Vagina (tissue), 2 donors: Measurements from ENCODE around the gene ST6GAL1. TPM values are rescaled to one million over a fixed set of nuclear protein-coding genes. Genes with fewer than 3 reads are reported as not detected.

Experiments
- DNase-seq, 2 donors: peaks; one replicate each; pipeline ENCODE4 v3.0.0-alpha.2; 2017; ENCODE audit errors: extremely low spot score in 2 of 2
- H3K27ac ChIP-seq: fragments of 200-600 bp; sonication (generic); one replicate; pipeline ENCODE4 v1.5.1; 2019
- H3K27me3 ChIP-seq: fragments of 200-600 bp; sonication (generic); one replicate; pipeline ENCODE4 v1.5.1; 2019
- H3K36me3 ChIP-seq, 2 donors: fragments of 200-600 bp; sonication (generic); one replicate each; pipeline ENCODE4 v1.5.1; 2017 to 2019
- H3K4me1 ChIP-seq: fragments of 200-600 bp; sonication (generic); one replicate; pipeline ENCODE4 v1.5.1; 2019
- H3K4me3 ChIP-seq, 2 donors: fragments of 200-600 bp; sonication (generic); 1 replicate in 1 of 2; 2 replicates in 1 of 2; pipeline ENCODE4 v1.5.1; 2016 to 2019
- H3K9me3 ChIP-seq: fragments of 200-600 bp; sonication (generic); one replicate; pipeline ENCODE4 v1.5.1; 2019
- CTCF ChIP-seq, 3 experiments: fragments of 450-650 bp in 2 of 3; fragments of 200-600 bp in 1 of 3; sonication (generic) in 1 of 3; IDR thresholded peaks; one replicate each; pipeline ENCODE4 v1.5.1; 2017 to 2019; ENCODE audit warnings: antibody characterized with exemption in 3 of 3, mild to moderate bottlenecking in 2 of 3, moderate library complexity in 2 of 3
- POLR2A ChIP-seq, 2 donors: fragments of 450-650 bp; IDR thresholded peaks; one replicate each; pipeline ENCODE4 v1.6.1; 2017; ENCODE audit warnings: antibody characterized with exemption in 2 of 2, mild to moderate bottlenecking in 2 of 2, moderate library complexity in 2 of 2
- POLR2AphosphoS5 ChIP-seq, 2 donors: sonication (generic); formaldehyde crosslinking; IDR thresholded peaks; one replicate each; pipeline ENCODE4 v1.9.0; 2017; ENCODE audit warnings: antibody characterized with exemption in 2 of 2, mild to moderate bottlenecking in 2 of 2, low read depth in 1 of 2; ENCODE audit not compliant: insufficient read depth in 1 of 2
- intact Hi-C: fragments of 100-400 bp; cut with DNase I; formaldehyde crosslinking; loops from one replicate; pipeline ENCODE4 v1.15.1; 2023
- total RNA-seq: library from RNA; depleted of rRNA; stranded (reverse); fragments of >200 nt; gene quantifications from one replicate; pipeline ENCODE4 v1.2.3, GENCODE V29; 2016

ST6GAL1 gene
- total RNA-seq, 1 donor from 2014 or later = 37.8 TPM

- TF ChIP-seq CTCF (IDR thresholded peaks at IDR 0.05) = no peak
- no peak for TF ChIP-seq POLR2AphosphoS5 (IDR thresholded peaks at IDR 0.05; ENCODE audit: insufficient read depth in 1 of 2, low read depth in 1 of 2)
- TF ChIP-seq POLR2A (IDR thresholded peaks at IDR 0.05) = no peak
- Histone ChIP-seq H3K36me3 (peaks cover 0 to 7% of the 10 kb centered on the region in 2 donors), H3K9me3 (no peaks in the 10 kb centered on the region), H3K27ac (no peak overlapping the region), H3K4me1 (no peaks in the 10 kb centered on the region), H3K4me3 (no peak overlapping the region), H3K27me3 (no peaks in the 10 kb centered on the region)
- intact Hi-C loops = no loop called here
- no peak for DNase-seq
Measured at GRCh38 chr3:187079090-187080022, 149.0 kb downstream of the ST6GAL1 start.

DNA sequence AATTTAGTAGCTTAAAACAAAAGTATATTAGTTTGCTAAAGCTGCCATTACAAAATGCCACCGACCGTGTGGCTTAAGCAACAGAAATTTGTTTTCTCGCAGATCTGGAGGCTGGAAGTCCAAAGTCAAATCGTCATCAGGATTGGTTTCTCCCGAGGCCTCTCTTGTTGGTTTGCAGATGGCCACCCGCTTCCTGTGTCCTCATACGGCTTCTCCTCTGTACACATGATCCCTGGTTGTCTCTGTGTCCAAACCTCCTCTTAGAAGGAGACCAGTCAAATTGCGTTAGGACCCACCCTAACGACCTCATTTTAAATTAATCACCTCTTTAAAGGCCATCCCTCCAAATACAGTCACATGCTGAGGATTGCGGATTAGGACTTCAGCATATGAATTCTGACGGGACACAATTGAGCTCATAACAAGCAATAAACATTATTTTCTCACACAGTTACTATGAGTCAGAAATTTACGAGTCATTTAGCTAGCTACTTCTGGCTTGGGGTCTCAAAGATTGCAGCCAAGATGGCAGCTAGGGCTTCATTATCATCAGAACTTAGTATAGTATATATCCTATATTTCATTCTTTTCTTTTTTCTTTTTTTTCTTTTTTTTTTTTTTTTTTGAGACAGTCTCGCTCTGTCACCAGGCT, 150.6 kb downstream of the ST6GAL1 start:
- Histone ChIP-seq H3K27ac (no peak overlapping the region), H3K4me1 (no peaks in the 10 kb centered on the region), H3K4me3 (no peak overlapping the region), H3K27me3 (no peaks in the 10 kb centered on the region), H3K36me3 (peaks cover 0 to 2% of the 10 kb centered on the region in 2 donors), H3K9me3 (no peaks in the 10 kb centered on the region)
- intact Hi-C loops = no loop called here
- TF ChIP-seq POLR2AphosphoS5 (IDR thresholded peaks at IDR 0.05; ENCODE audit: insufficient read depth in 1 of 2, low read depth in 1 of 2) (no peak), POLR2A (IDR thresholded peaks at IDR 0.05) (no peak), CTCF (IDR thresholded peaks at IDR 0.05) (no peak)
- no peak for DNase-seq

- TF ChIP-seq CTCF (IDR thresholded peaks at IDR 0.05) (no peak), POLR2A (IDR thresholded peaks at IDR 0.05) (no peak), POLR2AphosphoS5 (IDR thresholded peaks at IDR 0.05; ENCODE audit: insufficient read depth in 1 of 2, low read depth in 1 of 2) (no peak)
- no peak for DNase-seq
- intact Hi-C loops = no loop called here
Measured at GRCh38 chr3:187082758-187083375, 152.5 kb downstream of the ST6GAL1 start.

GRCh38 chr3:187084126-187084525, 153.8 kb downstream of the ST6GAL1 start:
- intact Hi-C loops = no loop called here
- H3K36me3 ChIP-seq = no peaks in the 10 kb centered on the region
- H3K4me3 ChIP-seq = no peak overlapping the region
- H3K27me3 ChIP-seq = no peaks in the 10 kb centered on the region
- H3K4me1 ChIP-seq = no peaks in the 10 kb centered on the region
- no peak for DNase-seq
- H3K9me3 ChIP-seq = no peaks in the 10 kb centered on the region
- H3K27ac ChIP-seq = no peak overlapping the region
- TF ChIP-seq POLR2AphosphoS5 (IDR thresholded peaks at IDR 0.05; ENCODE audit: insufficient read depth in 1 of 2, low read depth in 1 of 2) = no peak
- no peak for TF ChIP-seq CTCF (IDR thresholded peaks at IDR 0.05)

More at GRCh38 chr3:187082758-187083375, 152.5 kb downstream of the ST6GAL1 start:
- no peaks in the 10 kb centered on the region for H3K36me3 ChIP-seq
- H3K9me3 ChIP-seq = no peaks in the 10 kb centered on the region
- no peak overlapping the region for H3K27ac ChIP-seq
- no peak overlapping the region for H3K4me3 ChIP-seq
- H3K27me3 ChIP-seq = no peaks in the 10 kb centered on the region
- no peaks in the 10 kb centered on the region for H3K4me1 ChIP-seq
